Spleen (tissue), 7 donors: ENCODE results near the gene REXO4.

Source experiments
- POLR2A ChIP-seq, 3 donors: fragments of 450-650 bp; IDR thresholded peaks; one replicate each; pipeline ENCODE4 v1.5.1; 2017; ENCODE audit warnings: antibody characterized with exemption in 3 of 3, mild to moderate bottlenecking in 1 of 3
- POLR2AphosphoS5 ChIP-seq, 3 donors: sonication (generic); formaldehyde crosslinking; IDR thresholded peaks; one replicate each; pipeline ENCODE4 v1.5.1; 2017; ENCODE audit warnings: antibody characterized with exemption in 3 of 3
- TF ChIP-seq, protein P1 (sequence below), 11 experiments: fragments of 200-600 bp in 7 of 11; fragments of 450-650 bp in 4 of 11; sonication (generic) in 4 of 11; IDR thresholded peaks in 8 of 11; conservative IDR thresholded peaks in 3 of 11; 1 replicate in 7 of 11; 2 replicates in 4 of 11; pipeline versions ENCODE4 v1.4.0 to v1.8.0; 2016 to 2021; ENCODE audit warnings: antibody characterized with exemption in 11 of 11, inconsistent platforms in 4 of 11, mild to moderate bottlenecking in 1 of 11
- donor health status: DM: no; HTN: no; CAD: no; lungs with moderate emphysema.
- donor health status: DM: no; HTN: no; CAD: no.
- donor health status: DM: no; HTN: no; CAD: no.

DNA sequence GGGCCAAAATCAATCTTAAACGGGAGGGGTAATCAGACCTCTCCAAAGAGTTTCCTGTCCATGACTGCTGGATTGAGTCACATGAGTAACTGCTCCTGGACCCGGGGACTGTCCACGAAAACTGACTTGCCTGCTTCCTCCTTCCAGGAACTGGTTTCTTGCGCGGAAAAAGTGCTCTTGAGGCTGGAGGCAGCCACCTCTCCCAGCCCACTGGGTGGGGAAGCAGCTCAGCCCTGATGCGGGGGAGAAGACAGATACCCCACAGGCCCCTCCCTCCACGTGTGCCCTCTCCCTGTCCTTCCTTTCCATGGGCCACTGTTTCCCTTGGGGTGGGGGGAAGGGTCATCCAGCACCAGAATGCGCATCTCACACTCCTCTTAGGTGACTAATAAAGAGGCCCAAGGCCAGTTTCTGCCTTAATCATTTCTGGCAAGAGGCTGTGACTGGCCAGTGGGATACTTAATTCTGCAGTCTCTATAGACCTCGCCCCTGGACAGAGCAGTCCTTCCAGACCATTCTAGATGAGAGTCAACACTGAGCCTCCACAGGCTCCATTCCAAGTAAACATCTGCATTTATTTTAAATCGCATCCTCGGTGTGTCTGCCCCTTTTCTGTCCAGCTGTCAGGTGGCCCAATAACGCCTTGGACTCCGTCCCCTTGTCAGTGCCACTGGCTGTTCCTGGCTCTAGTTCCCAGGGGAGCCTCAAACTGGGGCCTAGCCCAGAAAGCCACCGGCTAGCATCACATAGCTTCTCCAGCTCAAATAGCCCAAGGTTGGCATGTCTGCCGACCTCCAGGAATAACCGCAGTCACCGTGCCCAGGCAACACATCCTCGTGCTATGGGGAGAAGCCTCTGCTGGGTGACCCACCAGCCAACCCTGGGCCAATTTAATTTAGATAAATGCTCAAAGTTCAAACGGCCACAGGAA, 12.0 kb downstream of the REXO4 start:
- TF ChIP-seq, protein P1, sequence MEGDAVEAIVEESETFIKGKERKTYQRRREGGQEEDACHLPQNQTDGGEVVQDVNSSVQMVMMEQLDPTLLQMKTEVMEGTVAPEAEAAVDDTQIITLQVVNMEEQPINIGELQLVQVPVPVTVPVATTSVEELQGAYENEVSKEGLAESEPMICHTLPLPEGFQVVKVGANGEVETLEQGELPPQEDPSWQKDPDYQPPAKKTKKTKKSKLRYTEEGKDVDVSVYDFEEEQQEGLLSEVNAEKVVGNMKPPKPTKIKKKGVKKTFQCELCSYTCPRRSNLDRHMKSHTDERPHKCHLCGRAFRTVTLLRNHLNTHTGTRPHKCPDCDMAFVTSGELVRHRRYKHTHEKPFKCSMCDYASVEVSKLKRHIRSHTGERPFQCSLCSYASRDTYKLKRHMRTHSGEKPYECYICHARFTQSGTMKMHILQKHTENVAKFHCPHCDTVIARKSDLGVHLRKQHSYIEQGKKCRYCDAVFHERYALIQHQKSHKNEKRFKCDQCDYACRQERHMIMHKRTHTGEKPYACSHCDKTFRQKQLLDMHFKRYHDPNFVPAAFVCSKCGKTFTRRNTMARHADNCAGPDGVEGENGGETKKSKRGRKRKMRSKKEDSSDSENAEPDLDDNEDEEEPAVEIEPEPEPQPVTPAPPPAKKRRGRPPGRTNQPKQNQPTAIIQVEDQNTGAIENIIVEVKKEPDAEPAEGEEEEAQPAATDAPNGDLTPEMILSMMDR (IDR thresholded peaks at IDR 0.05 in 8 of 11, conservative IDR thresholded peaks at IDR 0.05 in 3 of 11): no peak
- TF ChIP-seq POLR2AphosphoS5 (IDR thresholded peaks at IDR 0.05): no peak
- TF ChIP-seq POLR2A (IDR thresholded peaks at IDR 0.05): no peak
